ENCODE data around the gene ADAM10.

Gene ADAM10

DNA sequence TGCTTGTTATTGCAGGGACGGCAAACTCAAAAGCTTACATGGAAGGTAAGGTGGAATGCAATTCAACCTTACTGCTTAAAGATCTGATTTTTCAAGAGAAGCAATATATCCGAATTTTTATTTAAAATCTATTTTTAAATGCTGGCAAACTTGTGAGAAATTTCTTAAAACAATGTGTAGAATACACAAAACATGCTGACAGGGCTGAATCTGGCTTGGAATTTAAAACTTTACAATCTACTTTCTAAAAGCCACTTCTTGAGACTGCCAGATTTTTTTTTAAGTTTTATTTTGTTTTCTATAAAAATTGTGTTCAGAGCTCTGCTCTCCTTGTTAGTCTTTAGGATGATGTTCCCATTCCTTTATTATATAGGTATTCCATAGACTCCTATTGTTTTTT lies 146.7 kb downstream of the ADAM10 start:
- Histone ChIP-seq H3K9ac (ENCODE audit: low read depth, low read length, poor library complexity, severe bottlenecking) (no peak overlapping the region), H4K20me1 (ENCODE audit: insufficient read depth, low read length, poor library complexity, severe bottlenecking) (no peaks in the 10 kb centered on the region), H3K9me3 (ENCODE audit: insufficient read depth, low read depth, low read length) (no peaks in the 10 kb centered on the region; the same call in 1 of the 2 replicates), H3K27me3 (ENCODE audit: insufficient read depth, low read length, poor library complexity, severe bottlenecking) (no peaks in the 10 kb centered on the region), H3K4me1 (ENCODE audit: insufficient read depth, low read length, poor library complexity, severe bottlenecking) (peaks cover 26% of the 10 kb centered on the region), H3K4me2 (ENCODE audit: low read depth, low read length, poor library complexity, severe bottlenecking) (no peak overlapping the region), H3F3A (ENCODE audit: low read depth) (peaks cover 1% of the 10 kb centered on the region; the same call in 1 of the 2 replicates), H3K79me2 (ENCODE audit: insufficient read depth, low read length) (peaks cover 23% of the 10 kb centered on the region; the same call in 1 of the 2 replicates), H3K9me2 (replicated peaks; ENCODE audit: low read depth, low read length) (no peaks in the 10 kb centered on the region), H2AFZ (ENCODE audit: low read length) (no peak overlapping the region), H3K4me3 (ENCODE audit: low read length, poor library complexity, severe bottlenecking) (no peak overlapping the region), H3K36me3 (ENCODE audit: insufficient read depth, low read length) (peaks cover 73% of the 10 kb centered on the region)
- no peak for TF ChIP-seq EZH2phosphoT487 (IDR thresholded peaks at IDR 0.05; ENCODE audit: borderline replicate concordance)
- TF ChIP-seq, protein P1, sequence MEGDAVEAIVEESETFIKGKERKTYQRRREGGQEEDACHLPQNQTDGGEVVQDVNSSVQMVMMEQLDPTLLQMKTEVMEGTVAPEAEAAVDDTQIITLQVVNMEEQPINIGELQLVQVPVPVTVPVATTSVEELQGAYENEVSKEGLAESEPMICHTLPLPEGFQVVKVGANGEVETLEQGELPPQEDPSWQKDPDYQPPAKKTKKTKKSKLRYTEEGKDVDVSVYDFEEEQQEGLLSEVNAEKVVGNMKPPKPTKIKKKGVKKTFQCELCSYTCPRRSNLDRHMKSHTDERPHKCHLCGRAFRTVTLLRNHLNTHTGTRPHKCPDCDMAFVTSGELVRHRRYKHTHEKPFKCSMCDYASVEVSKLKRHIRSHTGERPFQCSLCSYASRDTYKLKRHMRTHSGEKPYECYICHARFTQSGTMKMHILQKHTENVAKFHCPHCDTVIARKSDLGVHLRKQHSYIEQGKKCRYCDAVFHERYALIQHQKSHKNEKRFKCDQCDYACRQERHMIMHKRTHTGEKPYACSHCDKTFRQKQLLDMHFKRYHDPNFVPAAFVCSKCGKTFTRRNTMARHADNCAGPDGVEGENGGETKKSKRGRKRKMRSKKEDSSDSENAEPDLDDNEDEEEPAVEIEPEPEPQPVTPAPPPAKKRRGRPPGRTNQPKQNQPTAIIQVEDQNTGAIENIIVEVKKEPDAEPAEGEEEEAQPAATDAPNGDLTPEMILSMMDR (conservative IDR thresholded peaks at IDR 0.05; ENCODE audit: low read length), result no peak

DNA sequence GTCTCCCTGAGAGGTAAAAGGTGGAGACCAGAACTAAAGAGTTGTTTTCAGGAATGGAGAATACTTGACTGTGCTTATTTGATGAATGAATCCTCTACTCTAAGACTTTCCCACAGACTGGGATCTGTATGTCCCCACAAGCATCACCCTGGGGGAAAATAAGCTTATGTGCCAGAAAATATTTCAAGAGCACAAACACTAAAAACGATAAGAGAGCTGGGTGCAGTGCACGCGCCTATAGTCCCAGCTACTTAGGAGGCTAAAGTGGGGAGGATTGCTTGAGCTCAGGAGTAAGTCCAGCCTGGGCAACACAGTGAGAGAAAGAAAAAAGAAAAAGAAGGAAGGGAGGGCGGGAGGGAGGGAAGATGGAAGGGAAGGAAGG lies 150.7 kb downstream of the ADAM10 start:
- H3K4me2 ChIP-seq (ENCODE audit: low read depth, low read length, poor library complexity, severe bottlenecking), result no peak overlapping the region
- H3K9ac ChIP-seq (ENCODE audit: low read depth, low read length, poor library complexity, severe bottlenecking), result no peak overlapping the region
- H3K36me3 ChIP-seq (ENCODE audit: insufficient read depth, low read length), result peaks cover 68% of the 10 kb centered on the region

DNA sequence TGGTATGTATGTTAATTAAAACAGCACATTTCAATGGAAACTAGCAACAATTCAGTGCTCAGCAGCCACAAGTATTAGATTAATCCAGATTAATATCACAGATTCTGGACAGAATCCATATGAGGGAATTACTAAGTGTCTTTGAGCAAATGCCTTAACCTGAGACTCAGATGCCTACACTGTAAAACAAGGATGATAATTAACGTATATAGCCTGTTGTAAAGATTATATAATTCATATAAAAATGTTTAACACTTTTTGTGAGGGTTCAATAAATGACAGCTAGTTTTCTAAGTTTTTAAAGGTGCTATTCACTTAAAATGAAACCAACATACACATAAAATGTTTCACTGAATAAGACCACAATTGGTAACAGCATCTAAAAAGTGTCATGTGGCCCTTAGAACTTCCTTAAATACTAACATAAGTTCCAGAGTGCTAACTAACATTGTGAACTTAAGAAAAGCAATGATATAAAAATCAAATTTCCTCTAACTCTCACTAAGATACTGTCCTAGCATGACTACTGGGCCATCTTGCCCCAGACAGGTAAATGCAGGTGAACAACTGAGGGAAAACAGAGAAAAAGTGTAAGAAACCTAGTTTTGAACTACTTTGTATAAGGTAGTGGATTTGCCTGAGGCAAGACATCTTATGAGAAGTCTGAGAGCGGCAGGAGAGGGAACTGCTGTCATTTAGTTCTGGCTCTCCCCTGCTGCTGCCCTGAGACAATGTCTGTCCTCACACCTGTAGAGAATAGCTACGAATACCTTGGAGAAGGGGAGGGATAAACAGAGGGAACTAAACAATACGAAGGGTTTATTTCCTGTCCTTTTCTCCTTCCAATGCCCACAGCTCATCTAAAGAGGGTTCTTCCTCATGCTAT lies 151.3 kb downstream of the ADAM10 start:
- no peak for TF ChIP-seq EZH2phosphoT487 (IDR thresholded peaks at IDR 0.05; ENCODE audit: borderline replicate concordance)
- TF ChIP-seq, protein P1 (conservative IDR thresholded peaks at IDR 0.05; ENCODE audit: low read length), result no peak
- Histone ChIP-seq H3K4me3 (ENCODE audit: low read length, poor library complexity, severe bottlenecking) (no peak overlapping the region), H3K4me2 (ENCODE audit: low read depth, low read length, poor library complexity, severe bottlenecking) (no peak overlapping the region), H2AFZ (ENCODE audit: low read length) (no peak overlapping the region), H3K36me3 (ENCODE audit: insufficient read depth, low read length) (peaks cover 61% of the 10 kb centered on the region), H3K27me3 (ENCODE audit: insufficient read depth, low read length, poor library complexity, severe bottlenecking) (no peaks in the 10 kb centered on the region), H3K4me1 (ENCODE audit: insufficient read depth, low read length, poor library complexity, severe bottlenecking) (peaks cover 6% of the 10 kb centered on the region), H3K79me2 (ENCODE audit: insufficient read depth, low read length) (no peaks in the 10 kb centered on the region), H3K9me3 (ENCODE audit: insufficient read depth, low read depth, low read length) (no peaks in the 10 kb centered on the region; the same call in 1 of the 2 replicates), H3K9ac (ENCODE audit: low read depth, low read length, poor library complexity, severe bottlenecking) (no peak overlapping the region), H3K9me2 (replicated peaks; ENCODE audit: low read depth, low read length) (no peaks in the 10 kb centered on the region), H4K20me1 (ENCODE audit: insufficient read depth, low read length, poor library complexity, severe bottlenecking) (no peaks in the 10 kb centered on the region), H3F3A (ENCODE audit: low read depth) (no peaks in the 10 kb centered on the region)

More for the DNA sequence above, 150.7 kb downstream of the ADAM10 start:
- TF ChIP-seq, protein P1 (conservative IDR thresholded peaks at IDR 0.05; ENCODE audit: low read length), result no peak
- no peak for TF ChIP-seq EZH2phosphoT487 (IDR thresholded peaks at IDR 0.05; ENCODE audit: borderline replicate concordance)
- no peaks in the 10 kb centered on the region for H4K20me1 ChIP-seq (ENCODE audit: insufficient read depth, low read length, poor library complexity, severe bottlenecking)
- H3F3A ChIP-seq (ENCODE audit: low read depth), result no peaks in the 10 kb centered on the region
- H2AFZ ChIP-seq (ENCODE audit: low read length), result no peak overlapping the region
- no peak overlapping the region for H3K4me3 ChIP-seq (ENCODE audit: low read length, poor library complexity, severe bottlenecking)
- H3K4me1 ChIP-seq (ENCODE audit: insufficient read depth, low read length, poor library complexity, severe bottlenecking), result peaks cover 9% of the 10 kb centered on the region
- H3K9me3 ChIP-seq (ENCODE audit: insufficient read depth, low read depth, low read length), result no peaks in the 10 kb centered on the region; the same call in 1 of the 2 replicates
- H3K27me3 ChIP-seq (ENCODE audit: insufficient read depth, low read length, poor library complexity, severe bottlenecking), result no peaks in the 10 kb centered on the region
- H3K9me2 ChIP-seq (replicated peaks; ENCODE audit: low read depth, low read length), result no peaks in the 10 kb centered on the region
- H3K79me2 ChIP-seq (ENCODE audit: insufficient read depth, low read length), result no peaks in the 10 kb centered on the region

All from Loucy (cell line).